Mucosa of gallbladder (tissue), 1 donor: Measurements from ENCODE around the gene PSMC3. TPM values are rescaled to one million over a fixed set of nuclear protein-coding genes. Genes with fewer than 3 reads are reported as not detected.

ENCODE experiments used
- DNase-seq: peaks from one replicate; pipeline ENCODE4 v3.0.0-alpha.2; 2020; ENCODE audit warnings: low spot score
- total RNA-seq: library from RNA; stranded (reverse); gene quantifications from one replicate; pipeline ENCODE4 v1.2.1, GENCODE V29; 2021
- donor health status: DM: no; HTN: no; CAD: no.

The PSMC3 gene
- total RNA-seq, 1 donor from 2014 or later = 80.5 TPM

DNA sequence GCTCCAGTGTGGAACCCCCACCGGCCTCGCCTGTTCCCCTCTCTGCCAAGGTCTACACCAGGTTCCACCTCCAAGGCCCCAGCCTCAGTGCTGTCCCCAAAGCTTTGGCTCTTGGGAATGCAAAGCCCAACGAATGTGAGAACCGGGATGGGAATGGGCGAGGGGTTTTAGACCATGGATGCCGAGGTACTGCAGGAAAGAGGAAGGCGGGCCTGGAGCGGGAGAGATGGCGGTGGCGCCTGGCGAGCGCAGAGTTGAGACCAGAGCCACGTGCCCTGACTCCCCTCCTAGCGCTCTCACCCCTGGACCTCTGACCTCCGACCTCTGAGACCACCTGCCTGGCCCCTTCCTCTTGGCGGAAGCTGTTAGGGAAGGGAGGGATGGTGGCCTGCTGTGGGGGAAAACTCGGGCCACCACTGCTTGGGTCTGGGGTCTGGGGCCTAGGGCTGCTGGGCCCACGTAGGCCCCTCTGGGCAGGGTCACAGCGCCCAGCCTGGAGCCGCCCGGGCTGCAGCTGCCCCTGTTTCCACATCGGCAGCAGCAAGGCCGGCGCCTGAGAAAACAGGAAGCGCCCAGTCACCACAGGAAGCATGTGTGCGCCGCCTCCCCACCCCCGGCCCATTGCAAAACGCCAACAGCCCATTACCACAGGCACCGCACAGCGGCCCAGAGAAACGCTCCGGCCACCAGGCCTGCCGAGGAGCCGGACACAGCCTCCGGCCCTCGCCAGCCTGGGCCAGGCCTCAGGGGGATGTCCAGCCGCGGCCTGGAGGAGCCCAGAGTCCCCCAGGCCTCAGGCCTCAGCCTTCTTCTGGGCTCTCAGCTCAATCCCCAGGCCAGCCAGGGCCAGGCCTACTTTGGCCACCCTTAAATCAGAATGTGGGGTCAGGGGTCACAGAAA, 31.7 kb downstream of the PSMC3 start:
- peak; percentile 59 for DNase-seq

DNA sequence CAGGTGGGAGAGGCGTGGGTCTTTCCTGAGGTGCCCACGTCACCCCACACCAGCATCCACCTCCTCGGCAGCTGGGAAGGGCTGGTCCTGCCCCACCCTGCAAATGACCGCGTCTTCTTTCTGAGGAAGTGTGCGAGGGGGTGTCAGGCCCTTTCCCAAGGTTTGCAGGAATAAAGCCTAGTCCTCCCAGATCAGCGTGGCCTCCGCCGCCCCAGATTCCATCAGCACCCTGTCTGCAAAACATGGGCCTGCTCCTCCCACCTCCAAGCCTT, 32.3 kb downstream of the PSMC3 start:
- DNase-seq = no peak

DNA sequence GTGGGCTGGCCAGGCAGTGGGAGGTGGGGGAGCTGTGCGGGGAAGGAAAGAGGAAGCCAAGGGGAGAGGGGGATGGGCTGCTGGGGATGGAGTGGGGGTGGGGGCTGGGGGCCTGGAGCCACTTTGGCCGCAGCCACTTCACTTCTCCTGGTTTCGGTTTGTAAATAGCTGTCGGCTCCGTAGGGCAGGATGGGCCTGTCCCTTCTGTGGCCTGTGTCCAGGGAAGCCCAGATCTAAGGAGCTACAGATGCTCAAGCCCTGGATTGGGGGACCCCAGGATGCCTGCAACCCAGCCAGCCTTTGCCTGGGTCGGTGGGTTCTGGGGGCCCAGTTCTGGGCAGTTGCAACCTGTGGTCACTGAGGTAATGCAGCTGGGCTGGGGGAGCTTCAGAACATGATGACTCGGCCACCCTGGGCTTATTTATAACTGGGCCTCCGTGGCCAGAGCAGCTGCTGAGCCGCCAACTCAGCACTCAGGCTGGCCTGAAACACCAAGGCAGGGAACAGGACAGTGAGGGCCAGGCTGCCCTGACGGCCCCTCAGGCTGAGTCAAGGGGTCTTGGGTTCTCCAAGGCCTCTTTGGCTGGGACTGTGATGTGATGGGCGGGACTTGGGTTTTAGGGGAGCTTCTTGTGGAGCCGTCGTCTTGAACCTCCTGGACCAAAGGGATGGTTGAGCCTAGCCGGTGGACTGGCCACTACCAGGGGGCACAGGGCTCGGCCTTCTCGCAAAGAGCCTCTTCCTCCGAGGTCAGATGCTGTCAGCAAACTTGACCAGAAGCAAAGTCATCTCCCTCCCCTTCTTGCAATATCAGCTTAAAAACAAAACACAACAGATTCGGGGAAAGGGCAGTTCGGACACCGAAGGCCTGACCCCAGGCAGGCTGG, 32.8 kb downstream of the PSMC3 start:
- peak; percentile 45 for DNase-seq

DNA sequence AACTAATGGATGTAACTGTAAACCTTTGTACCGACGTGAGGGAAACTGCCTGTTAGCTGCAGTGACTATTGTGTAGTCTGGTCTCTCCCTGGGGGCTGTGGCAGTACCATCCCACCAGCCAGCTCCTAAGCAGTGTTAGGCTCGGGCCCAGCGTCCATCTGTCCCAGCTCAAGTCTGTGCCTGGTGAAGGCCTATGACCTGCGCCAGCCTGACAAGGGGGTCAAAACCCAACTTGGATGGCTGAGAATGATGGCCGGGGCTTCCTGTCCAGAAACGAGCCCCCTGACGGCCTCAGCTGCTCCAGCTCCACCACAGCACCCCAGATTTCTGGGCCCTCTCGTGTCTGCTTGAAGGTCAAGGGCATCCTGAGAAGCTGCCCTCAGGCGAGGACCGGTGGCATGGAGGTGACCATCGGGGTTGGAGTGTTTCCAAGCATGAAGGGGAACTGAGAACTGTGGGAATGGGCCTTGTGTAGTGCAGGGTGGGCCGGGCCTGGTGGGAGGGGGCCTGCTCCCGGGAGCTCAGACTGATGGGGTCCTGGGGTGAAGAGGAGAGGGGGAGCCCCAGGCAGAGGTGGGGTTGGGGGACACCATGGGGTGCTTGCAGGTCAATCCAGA, 33.6 kb downstream of the PSMC3 start:
- DNase-seq = no peak

DNA sequence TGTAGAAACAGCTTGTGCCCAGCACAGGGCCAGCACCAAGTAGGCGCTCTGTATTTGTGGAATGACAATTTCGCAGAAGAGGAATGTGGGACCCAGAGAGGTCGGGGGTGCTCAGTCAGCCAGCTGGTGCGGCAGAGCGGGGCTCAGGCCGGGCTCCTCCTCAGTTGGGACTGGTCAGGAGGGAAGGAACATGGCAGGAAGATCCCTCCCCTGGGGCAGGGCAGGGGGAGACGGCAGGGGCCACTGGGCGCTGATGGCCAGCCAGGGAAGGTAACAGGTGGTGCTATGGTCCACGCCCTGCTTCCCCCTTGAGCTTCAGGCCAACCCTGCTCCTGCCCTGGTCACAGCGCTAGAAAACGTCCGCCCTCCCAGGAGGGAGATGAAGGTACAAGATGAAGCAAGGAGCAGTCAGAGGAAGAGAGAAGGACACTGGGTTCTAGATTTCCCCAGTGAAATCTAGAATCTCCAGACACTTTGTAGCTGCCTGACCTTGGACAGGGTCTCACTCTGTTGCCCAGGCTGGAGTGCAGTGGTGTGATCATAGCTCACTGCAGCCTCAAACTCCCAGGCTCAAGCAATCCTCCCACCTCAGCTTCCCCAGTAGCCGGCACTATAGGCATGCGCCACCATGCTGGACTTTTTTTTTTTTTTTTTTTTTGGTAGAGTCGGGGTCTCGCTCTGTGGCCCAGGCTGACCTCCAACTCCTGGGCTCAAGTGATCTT, 34.4 kb downstream of the PSMC3 start:
- no peak for DNase-seq

DNA sequence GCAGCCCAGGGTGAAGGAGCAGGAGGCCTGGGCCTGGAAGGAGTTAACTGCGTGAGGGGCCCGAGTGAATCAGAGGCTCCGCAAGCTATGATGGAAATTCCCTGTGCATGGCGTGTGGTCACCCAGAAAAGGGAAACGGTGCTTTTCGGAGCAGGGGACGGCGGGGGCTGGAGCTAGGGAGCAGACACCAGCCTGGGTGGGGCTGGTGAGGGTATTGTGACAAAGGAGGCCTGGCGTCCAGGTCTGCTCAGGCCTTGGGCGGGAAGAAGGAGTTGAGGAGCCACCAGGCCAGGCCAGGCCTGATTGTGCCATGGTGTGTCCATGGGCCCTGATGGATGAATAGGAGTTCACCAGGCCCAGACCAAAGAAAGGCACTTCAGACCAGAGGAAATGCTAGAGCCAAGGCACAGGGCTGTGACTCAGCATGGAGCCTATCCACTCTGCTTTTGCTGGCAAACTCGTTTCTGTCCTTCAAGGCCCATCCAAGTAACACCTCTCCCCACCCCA, 35.1 kb downstream of the PSMC3 start:
- DNase-seq = no peak

DNA sequence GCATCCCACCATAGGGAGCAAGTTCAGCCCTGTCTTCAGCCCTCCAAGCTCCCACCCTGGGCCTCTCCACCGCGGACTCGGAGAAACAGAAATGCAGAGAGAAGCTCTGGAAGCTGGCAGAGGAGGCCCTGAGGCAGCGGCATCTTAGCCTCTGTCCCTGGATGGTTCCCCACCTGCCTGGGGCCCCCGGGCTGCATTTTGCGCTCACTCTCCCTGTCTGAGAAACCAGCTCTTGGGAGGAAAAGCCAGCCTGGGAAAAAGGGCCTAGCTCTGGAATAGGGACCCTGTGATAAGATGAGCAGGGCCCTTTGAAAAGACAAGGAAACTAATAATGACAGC, 35.8 kb downstream of the PSMC3 start:
- DNase-seq = no peak

DNA sequence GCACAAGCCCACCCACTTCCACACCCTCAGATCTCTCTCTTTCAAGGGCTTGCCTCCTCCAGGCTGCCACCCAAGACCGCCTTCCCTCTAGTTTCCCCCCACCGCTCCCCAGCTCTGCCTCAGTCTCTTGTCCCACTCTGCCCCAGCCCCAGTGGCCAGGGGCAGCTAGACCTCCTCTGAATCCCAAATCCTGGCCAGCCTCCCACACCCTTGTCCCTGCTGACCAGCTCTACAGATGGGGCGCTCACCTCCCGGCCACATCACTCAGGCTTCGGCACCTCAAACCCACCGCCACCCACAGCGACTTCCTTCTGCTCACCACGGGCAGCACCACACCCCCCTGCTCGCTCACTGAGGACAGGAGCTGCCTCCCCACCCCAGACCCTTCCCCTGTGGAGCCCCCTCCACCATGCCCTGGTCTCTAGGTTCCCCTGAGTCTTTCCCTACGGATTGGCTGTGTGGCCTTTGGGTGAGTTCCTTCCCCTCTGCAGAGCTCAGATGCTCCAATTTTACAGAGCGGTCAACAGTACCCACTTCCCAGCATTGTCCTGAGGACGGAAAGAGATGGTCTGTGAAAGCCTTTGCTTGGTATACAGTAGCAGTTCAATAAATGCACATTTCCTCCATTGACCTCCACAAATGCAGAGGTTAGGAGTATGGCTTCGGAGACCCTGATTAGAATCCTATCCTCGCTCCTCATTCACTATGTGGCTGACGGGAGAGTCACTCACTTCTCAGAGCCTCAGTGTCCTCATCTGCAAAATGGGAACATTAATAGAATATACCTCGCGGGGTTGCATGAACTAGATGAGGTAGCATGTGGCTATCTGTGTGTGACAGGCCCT, 36.4 kb downstream of the PSMC3 start:
- no peak for DNase-seq

DNA sequence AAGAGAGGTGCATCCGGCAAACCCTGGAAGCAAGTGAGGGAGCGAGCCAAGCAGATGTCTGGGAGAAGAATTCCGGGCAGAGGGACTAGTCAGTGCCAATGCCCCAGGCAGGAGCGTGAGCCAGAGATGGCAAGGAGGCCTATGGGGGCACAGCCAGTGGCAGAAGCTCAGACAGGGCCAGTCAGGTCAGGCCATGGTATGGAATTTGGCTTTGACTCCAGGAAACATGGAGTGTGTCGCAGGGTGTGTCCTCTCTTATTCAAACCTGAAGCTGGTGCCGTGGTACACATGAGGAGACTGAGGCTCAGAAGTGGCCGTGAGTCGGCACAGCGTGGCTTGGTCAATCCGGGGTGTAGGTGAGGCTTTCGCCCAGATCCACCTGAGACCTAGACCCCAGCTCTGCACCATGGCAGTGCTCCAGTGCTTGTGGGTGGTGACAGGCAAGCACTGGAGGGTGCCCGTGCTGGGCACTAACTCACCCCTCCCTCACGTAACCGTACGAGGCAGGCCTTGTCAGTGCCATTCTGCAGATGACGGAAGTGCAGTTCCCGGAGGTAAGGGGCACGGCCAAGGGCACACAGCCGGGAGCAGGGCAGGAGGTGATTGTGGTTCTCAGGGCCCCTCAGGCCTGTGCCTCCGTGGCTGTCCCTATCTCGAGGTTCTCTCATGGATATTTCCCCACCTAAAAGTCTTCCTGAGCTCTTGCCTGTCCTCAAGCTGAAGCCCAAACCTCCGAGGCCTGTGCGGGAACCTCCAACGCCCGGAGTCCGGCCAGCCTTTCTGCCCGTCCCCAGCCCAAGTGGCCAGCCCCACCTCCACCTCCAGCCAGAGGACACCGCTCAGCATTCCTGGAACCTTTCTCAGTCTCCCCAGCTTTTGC, 37.3 kb downstream of the PSMC3 start:
- DNase-seq = no peak

DNA sequence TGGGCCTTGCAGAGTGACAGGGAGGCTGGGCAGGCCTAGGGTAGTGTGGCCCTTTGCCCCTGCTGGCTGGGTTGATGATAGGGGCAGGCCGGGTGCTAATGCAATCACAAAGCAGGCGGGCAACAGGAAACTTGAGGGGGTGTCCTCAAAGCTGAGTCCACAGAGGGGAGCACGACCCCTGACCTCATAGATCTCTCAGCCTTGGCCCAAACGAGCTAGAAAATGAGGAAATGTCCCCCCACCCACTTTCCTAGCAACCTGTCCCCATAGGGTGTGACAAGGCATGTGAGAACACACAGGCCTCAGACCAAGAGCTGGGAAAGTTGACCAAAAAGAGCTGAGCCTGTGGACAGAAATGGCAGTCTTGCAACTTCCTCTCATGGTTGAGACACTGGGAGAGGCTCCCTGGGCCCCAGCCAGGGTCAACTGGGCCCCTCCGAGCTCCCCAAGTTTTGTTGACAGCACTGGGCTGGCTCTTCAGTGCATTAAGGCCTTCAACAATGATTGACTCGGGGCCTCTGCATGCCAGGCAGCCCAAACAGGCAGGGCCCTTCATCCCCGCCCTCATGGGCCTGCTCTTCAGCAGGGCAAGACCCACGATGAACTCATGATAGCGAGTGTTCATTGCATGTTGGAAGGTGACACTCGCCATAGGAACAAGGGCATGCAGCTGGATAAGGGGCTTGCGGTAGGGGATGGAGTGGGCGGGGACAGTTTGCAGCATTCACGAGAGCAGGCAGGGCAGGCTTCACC, 38.1 kb downstream of the PSMC3 start:
- DNase-seq = no peak

DNA sequence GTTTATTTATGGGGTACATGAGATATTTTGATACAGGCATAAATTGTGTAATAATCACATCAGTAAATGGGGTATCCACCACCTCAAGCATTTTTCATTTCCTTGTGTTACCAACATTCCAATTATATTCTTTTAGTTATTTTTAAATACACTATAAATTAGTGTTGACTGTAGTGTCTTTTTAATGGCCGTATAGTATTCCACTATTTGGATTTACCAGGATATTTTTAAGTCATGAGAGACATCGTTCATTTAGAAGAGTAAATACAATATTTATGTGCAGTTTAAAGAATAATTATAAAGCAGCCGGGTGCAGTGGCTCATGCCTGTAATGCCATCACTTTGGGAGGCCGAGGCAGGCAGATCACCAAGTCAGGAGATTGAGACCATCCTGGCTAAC, 41.7 kb downstream of the PSMC3 start:
- no peak for DNase-seq

DNA sequence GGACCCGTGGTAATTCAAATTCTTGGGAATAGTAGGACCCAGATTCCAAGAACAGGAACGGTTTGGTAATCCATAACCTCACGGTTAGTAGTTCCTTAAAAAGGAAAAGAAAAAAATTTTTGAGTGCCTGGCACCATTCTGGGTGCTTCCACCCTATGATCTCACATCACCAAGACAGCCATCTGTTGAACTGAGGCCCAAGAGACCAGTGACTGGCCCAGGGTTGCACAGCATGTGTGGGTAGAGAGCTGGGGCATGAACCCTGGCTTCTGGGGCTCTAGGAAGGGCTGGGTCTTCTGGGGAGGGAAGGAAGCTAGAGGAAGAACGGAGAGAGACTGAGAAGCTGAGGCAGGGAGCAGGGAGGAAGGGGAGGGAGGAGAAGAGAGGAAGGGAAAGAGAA, 43.2 kb downstream of the PSMC3 start:
- no peak for DNase-seq

DNA sequence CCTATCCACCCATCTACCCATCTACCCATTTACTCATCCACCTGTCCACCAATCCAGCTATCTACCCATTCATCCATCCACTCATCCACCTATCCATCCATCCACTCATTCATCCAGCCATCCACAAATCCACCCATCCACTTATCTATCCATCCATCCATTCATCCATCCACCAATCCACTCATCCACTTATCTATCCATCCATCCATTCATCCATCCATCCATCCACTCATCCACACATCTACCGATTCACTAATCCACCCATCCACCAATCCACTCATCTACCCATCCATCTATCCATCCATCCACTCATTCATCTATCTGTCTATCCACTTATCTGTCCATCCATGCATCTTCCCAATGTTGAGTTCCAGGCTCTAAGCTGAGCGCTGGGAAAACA, 46.2 kb downstream of the PSMC3 start:
- DNase-seq = no peak

DNA sequence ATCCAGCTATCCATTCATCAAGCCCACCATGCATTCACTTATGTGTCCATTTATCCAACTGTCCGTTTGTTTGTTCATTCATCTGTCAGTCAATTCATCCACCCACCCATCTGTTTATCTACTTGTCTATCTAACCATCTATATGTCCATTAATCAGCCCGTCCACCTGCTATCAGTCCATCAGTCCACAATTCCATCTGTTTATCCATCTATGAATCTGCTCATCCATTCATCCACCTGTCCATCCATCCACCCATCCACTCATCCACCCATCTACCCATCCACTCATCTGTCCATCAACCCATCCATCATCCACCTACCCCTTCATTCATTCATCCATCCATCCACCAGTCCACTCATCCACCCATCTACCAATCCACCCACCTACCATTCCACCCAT, 46.9 kb downstream of the PSMC3 start:
- DNase-seq = no peak

DNA sequence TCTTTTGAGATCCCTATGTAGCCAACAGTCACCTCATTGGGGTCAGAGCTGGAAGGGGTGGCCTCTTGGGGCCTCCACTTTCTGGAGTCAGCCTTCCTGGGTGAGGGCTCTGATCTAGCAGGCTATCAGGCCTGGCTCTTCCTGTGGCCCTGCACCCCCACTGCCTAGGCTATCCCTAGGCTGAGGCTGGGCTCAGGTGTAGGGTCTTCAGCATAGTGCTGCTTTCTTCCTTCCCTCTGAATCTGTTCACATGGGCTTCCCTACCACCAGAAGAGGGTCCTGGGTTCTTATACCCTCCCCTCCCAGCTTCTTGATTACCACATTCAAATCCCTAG, 47.4 kb downstream of the PSMC3 start:
- no peak for DNase-seq

DNA sequence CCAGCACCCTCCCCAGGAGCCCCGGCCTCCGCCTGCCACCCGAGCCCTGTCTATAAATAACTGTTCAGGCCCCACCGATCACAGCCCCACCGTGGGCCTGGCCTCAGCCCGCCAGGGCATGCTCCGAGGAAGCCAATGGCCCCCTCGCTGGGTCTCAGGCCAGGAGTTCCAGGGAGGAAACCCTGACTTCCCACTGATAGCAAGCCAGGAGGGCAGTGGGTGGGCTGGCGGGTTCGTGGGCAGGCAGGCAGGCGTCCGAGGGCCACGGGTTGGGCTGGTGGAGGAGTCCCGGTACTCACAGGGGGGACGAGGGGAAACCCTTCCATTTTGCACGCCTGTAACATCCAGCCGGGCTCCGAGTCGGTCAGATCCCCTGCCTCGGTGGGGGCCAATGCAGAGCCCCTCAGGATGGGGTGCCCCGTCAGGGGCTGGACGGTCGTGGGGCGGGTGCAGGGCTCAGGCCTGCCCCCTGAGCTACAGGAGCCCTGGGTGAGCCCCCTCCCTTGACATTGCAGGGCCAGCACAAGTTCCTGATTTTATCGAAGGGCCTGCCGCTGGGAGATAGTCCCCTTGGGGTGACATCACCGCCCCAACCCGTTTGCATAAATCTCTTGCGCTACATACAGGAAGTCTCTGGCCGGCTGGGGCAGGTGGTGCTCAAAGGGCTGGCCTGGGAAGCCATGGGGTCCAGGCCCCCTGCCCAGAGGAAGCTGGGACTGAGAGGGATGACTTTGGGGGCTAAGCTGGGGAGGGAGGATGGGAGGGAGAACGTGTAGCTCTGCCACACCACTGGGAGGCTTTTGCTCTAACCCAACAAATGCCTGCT, 48.0 kb downstream of the PSMC3 start, which contains the start of gene SPI1:
SPI1 (minus strand) TSS at position 538 of the 826 bp plus-strand sequence; CDS start at position 344, 194 bp downstream.
- DNase-seq = peak; percentile 56

DNA sequence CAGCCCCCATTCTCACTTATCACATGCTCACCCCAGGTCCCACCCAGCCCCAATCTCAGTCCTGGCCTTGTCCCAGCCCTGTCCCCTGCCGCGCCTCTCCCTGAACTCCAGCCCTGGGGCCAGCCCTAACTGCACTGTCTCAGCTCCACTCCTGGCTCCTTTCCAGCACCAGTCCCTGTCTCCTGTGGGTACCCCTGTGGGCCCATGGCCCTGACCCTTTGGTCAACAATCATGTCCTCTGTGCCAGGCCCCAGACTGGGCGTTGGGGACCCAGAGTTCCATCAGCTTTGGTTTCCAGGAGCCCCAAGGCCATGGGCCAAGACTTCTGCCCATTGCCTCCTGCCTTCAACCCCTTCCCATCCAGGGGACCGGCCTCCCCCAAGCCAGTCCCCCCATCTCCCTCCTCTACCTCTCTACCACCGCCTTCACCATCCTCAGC, 48.6 kb downstream of the PSMC3 start:
- DNase-seq = no peak
